SK-N-SH (cell line): ENCODE data around the gene ZFX. TPM values are rescaled to one million over a fixed set of nuclear protein-coding genes. Genes with fewer than 3 reads are reported as not detected.

ENCODE experiments used
- CTCF ChIA-PET: fragments of 300-600, 350-600 bp; formaldehyde crosslinking; extraction: SDS; loops from one replicate; lab custom pipeline; 2021; lab: Yijun Ruan, JAX
- POLR2A ChIA-PET: fragments of 350-600 bp; sonication (Branson Sonifier 250); formaldehyde crosslinking; extraction: SDS; loops from one replicate; lab custom pipeline; 2020; ENCODE audit warnings: antibody characterized with exemption, inconsistent platforms; lab: Yijun Ruan, JAX
- DNase-seq: peaks from one replicate; pipeline ENCODE4 v3.0.0; 2012
- H2AFZ ChIP-seq: fragments of 200-600 bp; sonication (generic); 2 replicates; pipeline ENCODE4 v1.8.1; 2016; ENCODE audit warnings: antibody characterized with exemption, mild to moderate bottlenecking, low read depth
- H3F3A ChIP-seq: fragments of 200-600 bp; sonication (generic); replicated peaks from 2 replicates; pipeline ENCODE3; 2016; ENCODE audit warnings: antibody characterized with exemption, mild to moderate bottlenecking; ENCODE audit not compliant: insufficient read depth
- H3K27ac ChIP-seq, 2 experiments: fragments of 200-500 bp in 1 of 2; fragments of 200-600 bp in 1 of 2; sonication (Bioruptor generic) in 1 of 2; sonication (generic), shearing (Covaris generic) in 1 of 2; 2 replicates each; pipeline versions ENCODE4 v1.5.1 to v1.6.1; 2014 to 2016; ENCODE audit warnings: low read depth in 2 of 2, inconsistent platforms in 1 of 2, low read length in 1 of 2, mild to moderate bottlenecking in 1 of 2, mixed read lengths in 1 of 2
- H3K27me3 ChIP-seq: fragments of 200-600 bp; sonication (generic), shearing (Covaris generic); 2 replicates; pipeline ENCODE4 v1.6.1; 2016; ENCODE audit warnings: mixed run types; ENCODE audit not compliant: insufficient read depth
- H3K36me3 ChIP-seq, 2 experiments: fragments of 200-500 bp in 1 of 2; fragments of 200-600 bp in 1 of 2; sonication (Bioruptor generic) in 1 of 2; sonication (generic) in 1 of 2; replicated peaks in 1 of 2; 2 replicates each; pipeline versions ENCODE3 to v1.5.1; 2014 to 2016; ENCODE audit warnings: low read length in 1 of 2, mild to moderate bottlenecking in 1 of 2; ENCODE audit not compliant: insufficient read depth in 2 of 2, control insufficient read depth in 1 of 2
- H3K4me1 ChIP-seq, 2 experiments: fragments of 200-500 bp in 1 of 2; fragments of 200-600 bp in 1 of 2; sonication (Bioruptor generic) in 1 of 2; sonication (generic), shearing (Covaris generic) in 1 of 2; 2 replicates each; pipeline versions ENCODE4 v1.5.1 to v1.6.1; 2014 to 2016; ENCODE audit warnings: low read depth in 1 of 2, low read length in 1 of 2, mixed run types in 1 of 2; ENCODE audit not compliant: insufficient read depth in 2 of 2, control insufficient read depth in 1 of 2
- H3K4me2 ChIP-seq: fragments of 200-600 bp; sonication (generic), shearing (Covaris generic); 2 replicates; pipeline ENCODE4 v1.6.1; 2017; ENCODE audit warnings: mixed run types
- H3K4me3 ChIP-seq, 2 experiments: fragments of 200-500 bp in 1 of 2; fragments of 200-600 bp in 1 of 2; sonication (Bioruptor generic) in 1 of 2; sonication (generic), shearing (Covaris generic) in 1 of 2; 2 replicates each; pipeline versions ENCODE4 v1.5.1 to v1.8.1; 2014 to 2016; ENCODE audit warnings: low read depth in 2 of 2, inconsistent platforms in 1 of 2, low read length in 1 of 2, mild to moderate bottlenecking in 1 of 2, mixed read lengths in 1 of 2, moderate library complexity in 1 of 2
- H3K79me2 ChIP-seq: fragments of 200-600 bp; sonication (generic); 2 replicates; pipeline ENCODE4 v1.8.1; 2017; ENCODE audit warnings: mild to moderate bottlenecking; ENCODE audit not compliant: insufficient read depth
- H3K9ac ChIP-seq: fragments of 200-600 bp; sonication (generic); 2 replicates; pipeline ENCODE4 v1.6.1; 2017; ENCODE audit warnings: mixed run types
- H3K9me2 ChIP-seq: fragments of 200-600 bp; sonication (generic); 2 replicates; pipeline ENCODE4 v1.6.1; 2017; ENCODE audit warnings: mixed run types
- H3K9me3 ChIP-seq: fragments of 200-600 bp; sonication (generic); 2 replicates; pipeline ENCODE4 v1.6.1; 2017; ENCODE audit warnings: mixed run types, mild to moderate bottlenecking, moderate library complexity
- H4K20me1 ChIP-seq: fragments of 200-600 bp; sonication (generic); 2 replicates; pipeline ENCODE4 v1.6.1; 2017; ENCODE audit warnings: mild to moderate bottlenecking, mixed run types; ENCODE audit not compliant: insufficient read depth
- CHD2 ChIP-seq: fragments of 150-350 bp; IDR thresholded peaks from 2 replicates; pipeline ENCODE4 v1.6.1; 2018; ENCODE audit warnings: low read length; ENCODE audit not compliant: partially characterized antibody
- FOSL2 ChIP-seq: IDR thresholded peaks from 2 replicates; pipeline ENCODE4 v1.4.0; 2012; ENCODE audit warnings: low read depth, mild to moderate bottlenecking, moderate library complexity, borderline replicate concordance
- GABPA ChIP-seq: IDR thresholded peaks from 2 replicates; pipeline ENCODE4 v1.4.0; 2012; ENCODE audit warnings: low read depth, mild to moderate bottlenecking
- GATA2 ChIP-seq: sonication (generic); formaldehyde crosslinking; IDR thresholded peaks from 2 replicates; pipeline ENCODE4 v1.5.0; 2020; ENCODE audit warnings: mild to moderate bottlenecking, missing genetic modification reagents
- JUND ChIP-seq: IDR thresholded peaks from 2 replicates; pipeline ENCODE4 v1.4.0; 2012
- MEF2A ChIP-seq: IDR thresholded peaks from 2 replicates; pipeline ENCODE4 v1.4.0; 2012; ENCODE audit warnings: low read depth, borderline replicate concordance
- MXI1 ChIP-seq: IDR thresholded peaks from 2 replicates; pipeline ENCODE4 v1.6.1; 2012; ENCODE audit warnings: mild to moderate bottlenecking, low read depth, low read length, improper control_type of control experiment
- RAD21 ChIP-seq: IDR thresholded peaks from 2 replicates; pipeline ENCODE4 v1.6.1; 2012; ENCODE audit warnings: mild to moderate bottlenecking, low read length
- SIN3A ChIP-seq: IDR thresholded peaks from 2 replicates; pipeline ENCODE4 v1.6.1; 2012; ENCODE audit warnings: low read depth, mild to moderate bottlenecking, low read length, moderate library complexity, borderline replicate concordance
- TCF12 ChIP-seq: IDR thresholded peaks from 2 replicates; pipeline ENCODE4 v1.4.0; 2012
- TEAD4 ChIP-seq: IDR thresholded peaks from 2 replicates; pipeline ENCODE4 v1.4.0; 2012; ENCODE audit warnings: mild to moderate bottlenecking, borderline replicate concordance; ENCODE audit not compliant: insufficient read depth
- YY1 ChIP-seq: IDR thresholded peaks from 2 replicates; pipeline ENCODE4 v1.4.0; 2012; ENCODE audit warnings: low read depth, mild to moderate bottlenecking
- polyA plus RNA-seq, 3 experiments: library from polyadenylated mRNA; depleted of rRNA; stranded (reverse); fragments of >200 nt; gene quantifications; 2 replicates each; pipeline ENCODE4 v1.2.3, GENCODE V29; 2012
- TF ChIP-seq, protein P1 (sequence below): fragments of 150-350 bp; IDR thresholded peaks from 2 replicates; pipeline ENCODE4 v1.6.1; 2017; ENCODE audit warnings: antibody characterized with exemption, low read length, low read depth, borderline replicate concordance
- TF ChIP-seq, protein P2 (sequence below): IDR thresholded peaks from 2 replicates; pipeline ENCODE4 v1.4.0; 2012; ENCODE audit warnings: low read depth, borderline replicate concordance
- TF ChIP-seq, protein P3 (sequence below): fragments of 150-350 bp; IDR thresholded peaks from 2 replicates; pipeline ENCODE4 v1.6.1; 2016; ENCODE audit warnings: mild to moderate bottlenecking, low read depth, low read length
- TF ChIP-seq, protein P4 (sequence below): IDR thresholded peaks from 2 replicates; pipeline ENCODE4 v1.6.1; 2012; ENCODE audit warnings: mild to moderate bottlenecking, low read depth, low read length, moderate library complexity
- TF ChIP-seq, protein P5 (sequence below): IDR thresholded peaks from 2 replicates; pipeline ENCODE4 v1.4.0; 2012; ENCODE audit warnings: low read depth, borderline replicate concordance
- TF ChIP-seq, protein P6 (sequence below): IDR thresholded peaks from 2 replicates; pipeline ENCODE4 v1.4.0; 2012; ENCODE audit warnings: low read depth

ZFX gene
- polyA plus RNA-seq, 1 of the 3 experiments (the other 2 are of a cell fraction) = 9.0 TPM

DNA sequence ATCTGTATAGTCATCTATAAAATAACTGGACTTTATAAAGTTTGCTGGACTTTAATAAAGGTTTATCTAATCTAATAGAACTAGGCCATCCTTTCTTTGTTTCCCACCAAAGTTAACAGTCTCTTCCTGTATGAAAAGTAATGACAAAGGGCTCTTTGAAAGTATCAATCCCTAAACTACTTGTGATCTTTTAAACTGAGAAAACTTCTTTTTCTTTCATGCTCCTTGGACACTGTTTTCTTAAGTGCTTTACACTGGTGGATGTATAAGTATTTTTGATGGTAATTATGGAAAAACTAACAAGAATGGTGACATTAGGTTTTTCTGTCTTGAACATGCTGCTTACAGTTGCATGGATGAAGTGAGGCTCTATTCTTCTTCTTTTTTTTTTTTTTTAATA, 2.4 kb upstream of the ZFX start:
- Histone ChIP-seq H3K4me1 (peaks cover 15 to 40% of the 10 kb centered on the region in 2 experiments), H3K27me3 (no peaks in the 10 kb centered on the region)
- TF ChIP-seq MEF2A (no peak), TCF12 (no peak), MXI1 (no peak), GATA2 (CRISPR knock-in tag) (no peak), TEAD4 (no peak), JUND (no peak), FOSL2 (no peak), CHD2 (no peak), YY1 (no peak), GABPA (no peak), SIN3A (no peak), RAD21 (no peak)
- TF ChIP-seq, protein P1, sequence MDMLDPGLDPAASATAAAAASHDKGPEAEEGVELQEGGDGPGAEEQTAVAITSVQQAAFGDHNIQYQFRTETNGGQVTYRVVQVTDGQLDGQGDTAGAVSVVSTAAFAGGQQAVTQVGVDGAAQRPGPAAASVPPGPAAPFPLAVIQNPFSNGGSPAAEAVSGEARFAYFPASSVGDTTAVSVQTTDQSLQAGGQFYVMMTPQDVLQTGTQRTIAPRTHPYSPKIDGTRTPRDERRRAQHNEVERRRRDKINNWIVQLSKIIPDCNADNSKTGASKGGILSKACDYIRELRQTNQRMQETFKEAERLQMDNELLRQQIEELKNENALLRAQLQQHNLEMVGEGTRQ = no peak
- TF ChIP-seq, protein P2, sequence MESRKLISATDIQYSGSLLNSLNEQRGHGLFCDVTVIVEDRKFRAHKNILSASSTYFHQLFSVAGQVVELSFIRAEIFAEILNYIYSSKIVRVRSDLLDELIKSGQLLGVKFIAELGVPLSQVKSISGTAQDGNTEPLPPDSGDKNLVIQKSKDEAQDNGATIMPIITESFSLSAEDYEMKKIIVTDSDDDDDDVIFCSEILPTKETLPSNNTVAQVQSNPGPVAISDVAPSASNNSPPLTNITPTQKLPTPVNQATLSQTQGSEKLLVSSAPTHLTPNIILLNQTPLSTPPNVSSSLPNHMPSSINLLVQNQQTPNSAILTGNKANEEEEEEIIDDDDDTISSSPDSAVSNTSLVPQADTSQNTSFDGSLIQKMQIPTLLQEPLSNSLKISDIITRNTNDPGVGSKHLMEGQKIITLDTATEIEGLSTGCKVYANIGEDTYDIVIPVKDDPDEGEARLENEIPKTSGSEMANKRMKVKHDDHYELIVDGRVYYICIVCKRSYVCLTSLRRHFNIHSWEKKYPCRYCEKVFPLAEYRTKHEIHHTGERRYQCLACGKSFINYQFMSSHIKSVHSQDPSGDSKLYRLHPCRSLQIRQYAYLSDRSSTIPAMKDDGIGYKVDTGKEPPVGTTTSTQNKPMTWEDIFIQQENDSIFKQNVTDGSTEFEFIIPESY = no peak
- TF ChIP-seq, protein P3, sequence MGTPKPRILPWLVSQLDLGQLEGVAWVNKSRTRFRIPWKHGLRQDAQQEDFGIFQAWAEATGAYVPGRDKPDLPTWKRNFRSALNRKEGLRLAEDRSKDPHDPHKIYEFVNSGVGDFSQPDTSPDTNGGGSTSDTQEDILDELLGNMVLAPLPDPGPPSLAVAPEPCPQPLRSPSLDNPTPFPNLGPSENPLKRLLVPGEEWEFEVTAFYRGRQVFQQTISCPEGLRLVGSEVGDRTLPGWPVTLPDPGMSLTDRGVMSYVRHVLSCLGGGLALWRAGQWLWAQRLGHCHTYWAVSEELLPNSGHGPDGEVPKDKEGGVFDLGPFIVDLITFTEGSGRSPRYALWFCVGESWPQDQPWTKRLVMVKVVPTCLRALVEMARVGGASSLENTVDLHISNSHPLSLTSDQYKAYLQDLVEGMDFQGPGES = no peak
- TF ChIP-seq, protein P4, sequence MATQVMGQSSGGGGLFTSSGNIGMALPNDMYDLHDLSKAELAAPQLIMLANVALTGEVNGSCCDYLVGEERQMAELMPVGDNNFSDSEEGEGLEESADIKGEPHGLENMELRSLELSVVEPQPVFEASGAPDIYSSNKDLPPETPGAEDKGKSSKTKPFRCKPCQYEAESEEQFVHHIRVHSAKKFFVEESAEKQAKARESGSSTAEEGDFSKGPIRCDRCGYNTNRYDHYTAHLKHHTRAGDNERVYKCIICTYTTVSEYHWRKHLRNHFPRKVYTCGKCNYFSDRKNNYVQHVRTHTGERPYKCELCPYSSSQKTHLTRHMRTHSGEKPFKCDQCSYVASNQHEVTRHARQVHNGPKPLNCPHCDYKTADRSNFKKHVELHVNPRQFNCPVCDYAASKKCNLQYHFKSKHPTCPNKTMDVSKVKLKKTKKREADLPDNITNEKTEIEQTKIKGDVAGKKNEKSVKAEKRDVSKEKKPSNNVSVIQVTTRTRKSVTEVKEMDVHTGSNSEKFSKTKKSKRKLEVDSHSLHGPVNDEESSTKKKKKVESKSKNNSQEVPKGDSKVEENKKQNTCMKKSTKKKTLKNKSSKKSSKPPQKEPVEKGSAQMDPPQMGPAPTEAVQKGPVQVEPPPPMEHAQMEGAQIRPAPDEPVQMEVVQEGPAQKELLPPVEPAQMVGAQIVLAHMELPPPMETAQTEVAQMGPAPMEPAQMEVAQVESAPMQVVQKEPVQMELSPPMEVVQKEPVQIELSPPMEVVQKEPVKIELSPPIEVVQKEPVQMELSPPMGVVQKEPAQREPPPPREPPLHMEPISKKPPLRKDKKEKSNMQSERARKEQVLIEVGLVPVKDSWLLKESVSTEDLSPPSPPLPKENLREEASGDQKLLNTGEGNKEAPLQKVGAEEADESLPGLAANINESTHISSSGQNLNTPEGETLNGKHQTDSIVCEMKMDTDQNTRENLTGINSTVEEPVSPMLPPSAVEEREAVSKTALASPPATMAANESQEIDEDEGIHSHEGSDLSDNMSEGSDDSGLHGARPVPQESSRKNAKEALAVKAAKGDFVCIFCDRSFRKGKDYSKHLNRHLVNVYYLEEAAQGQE = no peak
- TF ChIP-seq, protein P5, sequence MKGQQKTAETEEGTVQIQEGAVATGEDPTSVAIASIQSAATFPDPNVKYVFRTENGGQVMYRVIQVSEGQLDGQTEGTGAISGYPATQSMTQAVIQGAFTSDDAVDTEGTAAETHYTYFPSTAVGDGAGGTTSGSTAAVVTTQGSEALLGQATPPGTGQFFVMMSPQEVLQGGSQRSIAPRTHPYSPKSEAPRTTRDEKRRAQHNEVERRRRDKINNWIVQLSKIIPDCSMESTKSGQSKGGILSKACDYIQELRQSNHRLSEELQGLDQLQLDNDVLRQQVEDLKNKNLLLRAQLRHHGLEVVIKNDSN = no peak
- TF ChIP-seq, protein P6, sequence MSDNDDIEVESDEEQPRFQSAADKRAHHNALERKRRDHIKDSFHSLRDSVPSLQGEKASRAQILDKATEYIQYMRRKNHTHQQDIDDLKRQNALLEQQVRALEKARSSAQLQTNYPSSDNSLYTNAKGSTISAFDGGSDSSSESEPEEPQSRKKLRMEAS = no peak
- TF ChIP-seq, all 33 proteins: peak for 0
- peaks cover 18% of the 10 kb centered on the region for H4K20me1 ChIP-seq
- POLR2A ChIA-PET = no interaction called here
- H3K9ac ChIP-seq = peak overlapping the region; percentile 20; the same call in 1 of the 2 replicates
- peaks cover 42% of the 10 kb centered on the region for H3F3A ChIP-seq
- peaks cover 18% of the 10 kb centered on the region for H3K79me2 ChIP-seq
- no peaks in the 10 kb centered on the region for H3K9me2 ChIP-seq
- peak overlapping the region; percentile 54 to 95; a peak in 3 of 4 replicates for H3K27ac ChIP-seq
- no peak for DNase-seq
- CTCF ChIA-PET = no interaction called here
- H3K4me3 ChIP-seq = no peak overlapping the region
- no peaks in the 10 kb centered on the region for H3K36me3 ChIP-seq
- H3K9me3 ChIP-seq = no peaks in the 10 kb centered on the region
- H2AFZ ChIP-seq = peak overlapping the region; percentile 79
- H3K4me2 ChIP-seq = no peak overlapping the region
